GM12875 (cell line): Measurements from ENCODE around the gene CENPU.
"Not testable (repeated sequence)": the region's sequence is repeated elsewhere in the genome, so short reads cannot be mapped to it uniquely, and the experiment has no call there.

Experiments
- H3K4me3 ChIP-seq: one replicate; pipeline ENCODE4 v1.5.1; 2011; ENCODE audit warnings: low read depth, low read length, control low read depth
- CTCF ChIP-seq: IDR thresholded peaks from 2 replicates; pipeline ENCODE4 v1.5.1; 2011; ENCODE audit warnings: low read depth, mild to moderate bottlenecking, control low read depth, inconsistent platforms, low read length, moderate library complexity, borderline replicate concordance; ENCODE audit not compliant: insufficient read depth

The CENPU gene

GRCh38 chr4:184668511-184669114, 65.3 kb downstream of the CENPU start:
- H3K4me3 ChIP-seq: no peak overlapping the region
- no peak for TF ChIP-seq CTCF

- TF ChIP-seq CTCF: no peak
- no peak overlapping the region for H3K4me3 ChIP-seq
Observed at GRCh38 chr4:184668096-184668495, 65.8 kb downstream of the CENPU start.

- H3K4me3 ChIP-seq: no peak overlapping the region
- no peak for TF ChIP-seq CTCF
Observed at GRCh38 chr4:184666670-184667069, 67.2 kb downstream of the CENPU start.

- no peak overlapping the region for H3K4me3 ChIP-seq
- TF ChIP-seq CTCF: no peak
Observed at GRCh38 chr4:184664445-184665210, 69.3 kb downstream of the CENPU start.

GRCh38 chr4:184662236-184662635, 71.7 kb downstream of the CENPU start:
- no peak for TF ChIP-seq CTCF
- H3K4me3 ChIP-seq: no peak overlapping the region

- H3K4me3 ChIP-seq: no peak overlapping the region
- TF ChIP-seq CTCF: no peak
Observed at GRCh38 chr4:184660978-184661377, 72.9 kb downstream of the CENPU start.

GRCh38 chr4:184657820-184658219, 76.1 kb downstream of the CENPU start:
- H3K4me3 ChIP-seq: not testable (repeated sequence)
